ENCODE measurements around the gene SPEN. TPM values are rescaled to one million over a fixed set of nuclear protein-coding genes. Genes with fewer than 3 reads are reported as not detected.

Gene SPEN
- total and polyA plus RNA-seq, 10 of the 15 experiments (the other 5 are each of a cell fraction or from before 2014, with no cell fraction given), result 5.2 to 58.7 (median 20.1) TPM

- ChIA-PET POLR2A (interaction anchor here (0.6 to 1.0 kb wide), 2 partner anchors 10 to 136 kb away, joined by 3 to 4 read pairs; no protein-coding TSS in a partner anchor), CTCF (interaction anchor here (0.7 to 3.3 kb wide), 4 partner anchors 55 to 147 kb away, joined by 3 to 19 read pairs (median 5); no protein-coding TSS in a partner anchor), RAD21 (ENCODE audit: unreplicated experiment) (no interaction called here), SMC1A (ENCODE audit: uncharacterized antibody, unreplicated experiment) (interaction anchor here (1.7 kb wide), 1 partner anchor 123 kb away, joined by 9 read pairs; no protein-coding TSS in a partner anchor)
- DNase-seq (ENCODE audit: low read depth, low spot score), result no peak
- H3K36me3 ChIP-seq (ENCODE audit: control insufficient read depth in 2 of 2, insufficient read depth in 2 of 2, low read length in 1 of 2), result peaks cover 16 to 69% of the 10 kb centered on the region in 2 experiments
- H3K4me3 ChIP-seq, result no peak overlapping the region
- TF ChIP-seq SMAD5 (IDR thresholded peaks at IDR 0.05; ENCODE audit: low read depth) (no peak), NBN (IDR thresholded peaks at IDR 0.05) (no peak), TBL1XR1 (IDR thresholded peaks at IDR 0.05; ENCODE audit: low read depth, low read length) (no peak), RELB (IDR thresholded peaks at IDR 0.05; ENCODE audit: low read depth) (no peak), USF2 (IDR thresholded peaks at IDR 0.05; ENCODE audit: borderline replicate concordance, low read depth, low read length) (no peak), PKNOX1 (IDR thresholded peaks at IDR 0.05) (no peak), JUNB (IDR thresholded peaks at IDR 0.05) (no peak), SIX5 (IDR thresholded peaks at IDR 0.05; ENCODE audit: low read depth, low read length, severe bottlenecking) (no peak), MEF2A (IDR thresholded peaks at IDR 0.05; ENCODE audit: insufficient read depth, low read depth, low read length) (no peak), YBX1 (IDR thresholded peaks at IDR 0.05) (no peak), ZZZ3 (IDR thresholded peaks at IDR 0.05; ENCODE audit: control insufficient read depth, insufficient read length, low read depth) (no peak), MYC (IDR thresholded peaks at IDR 0.05; ENCODE audit: insufficient read depth, insufficient read length, insufficient replicate concordance, low read length, severe bottlenecking) (no peak), SP1 (IDR thresholded peaks at IDR 0.05; ENCODE audit: low read depth, low read length) (no peak), GATAD2B (conservative IDR thresholded peaks at IDR 0.05; ENCODE audit: low read depth) (no peak), EZH2 (IDR thresholded peaks at IDR 0.05; ENCODE audit: borderline replicate concordance, control insufficient read depth, low read depth, low read length) (no peak)
- H3K4me1 ChIP-seq (ENCODE audit: control insufficient read depth, insufficient read depth, low read length), result no peaks in the 10 kb centered on the region
- peak; percentile 10; the same call in 1 of the 3 replicates for ATAC-seq
- BruUV-seq (replicated peaks), result TSS peak; percentile 48
- H3K4me2 ChIP-seq (ENCODE audit: control insufficient read depth, insufficient read depth), result no peak overlapping the region
- H3K9me3 ChIP-seq (replicated peaks; ENCODE audit: control insufficient read depth, insufficient read depth, low read length), result no peaks in the 10 kb centered on the region
- no peaks in the 10 kb centered on the region for H3K79me2 ChIP-seq (ENCODE audit: control insufficient read depth, insufficient read depth, low read length)
- no peaks in the 10 kb centered on the region for H4K20me1 ChIP-seq (ENCODE audit: control insufficient read depth, insufficient read depth)
- no peaks in the 10 kb centered on the region for H3K27me3 ChIP-seq (replicated peaks in 1 of 2; ENCODE audit: control insufficient read depth in 2 of 2, insufficient read depth in 2 of 2, low read length in 1 of 2)
- no peak overlapping the region for H2AFZ ChIP-seq (ENCODE audit: control insufficient read depth, low read depth, low read length)
- in situ Hi-C loops (cut with MboI), result no loop called here
- intact Hi-C loops (cut with micrococcal nuclease; ENCODE audit: unreplicated experiment), result no loop called here
- no peak overlapping the region for H3K9ac ChIP-seq (ENCODE audit: control insufficient read depth, insufficient read depth, low read length)
- FAIRE-seq, result no peak
- no peak overlapping the region for H3K27ac ChIP-seq (ENCODE audit: control insufficient read depth, insufficient read depth)
- 91% methylated on average over 8 of the region's 8 CpGs for WGBS (ENCODE audit: insufficient coverage, insufficient replicate concordance, low lambda C conversion rate, missing lambda C conversion rate)
Observed at GRCh38 chr1:15938628-15939161, 91.2 kb downstream of the SPEN start.
